Panc1 (cell line): ENCODE results near the gene ATF6B. TPM values are rescaled to one million over a fixed set of nuclear protein-coding genes. Genes with fewer than 3 reads are reported as not detected.

ENCODE experiments used
- ATAC-seq: fragments of 200-7000 bp; cut with Tn5 transposase; 2 replicates; pipeline ENCODE4 v1.9.1; 2020; ENCODE audit warnings: mild to moderate bottlenecking, moderate library complexity
- BruUV-seq: library from RNA; stranded (reverse); fragments of 400-500 nt; replicated peaks from 2 replicates; lab custom pipeline; 2021; lab: Mats Ljungman, UMichigan
- CTCF ChIA-PET: fragments of 300-600 bp; sonication (Branson Sonifier 250); formaldehyde crosslinking; loops from one replicate; lab custom pipeline; 2022; ENCODE audit warnings: antibody characterized with exemption; lab: Charles Lee
- POLR2A ChIA-PET: fragments of 300-600 bp; sonication (Branson Sonifier 250); formaldehyde crosslinking; loops from one replicate; lab custom pipeline; 2022; ENCODE audit warnings: antibody characterized with exemption; lab: Charles Lee
- DNase-seq: peaks from one replicate; pipeline ENCODE4 v3.0.0-alpha.2; 2010; ENCODE audit warnings: low read depth, low spot score
- H3K27ac ChIP-seq: 2 replicates; pipeline ENCODE4 v1.5.1; 2011; ENCODE audit warnings: mild to moderate bottlenecking, low read length, inconsistent platforms
- H3K27me3 ChIP-seq: fragments of 200-500 bp; sonication (Bioruptor generic); 2 replicates; pipeline ENCODE4 v1.6.0; 2014; ENCODE audit warnings: low read length, inconsistent platforms; ENCODE audit not compliant: control insufficient read depth, insufficient read depth
- H3K36me3 ChIP-seq: fragments of 200-500 bp; sonication (Bioruptor generic); 2 replicates; pipeline ENCODE4 v1.5.1; 2014; ENCODE audit warnings: inconsistent platforms, mild to moderate bottlenecking, low read length, moderate library complexity; ENCODE audit not compliant: control insufficient read depth, insufficient read depth
- H3K4me1 ChIP-seq: 2 replicates; pipeline ENCODE4 v1.5.1; 2011; ENCODE audit warnings: inconsistent platforms, mild to moderate bottlenecking, low read length, moderate library complexity; ENCODE audit not compliant: control insufficient read depth, insufficient read depth
- H3K4me3 ChIP-seq, 2 experiments: 2 replicates each; pipeline ENCODE4 v1.5.1; 2011 to 2012; ENCODE audit warnings: low read depth in 2 of 2, low read length in 2 of 2, mild to moderate bottlenecking in 2 of 2, inconsistent platforms in 1 of 2, moderate library complexity in 1 of 2
- H3K9me3 ChIP-seq: fragments of 200-500 bp; sonication (Bioruptor generic); 2 replicates; pipeline ENCODE4 v1.5.1; 2014; ENCODE audit warnings: low read depth, mild to moderate bottlenecking, inconsistent platforms, low read length, moderate library complexity; ENCODE audit not compliant: control insufficient read depth, insufficient read depth
- CTCF ChIP-seq: fragments of 450-650 bp; IDR thresholded peaks from 2 replicates; pipeline ENCODE4 v1.5.1; 2017; ENCODE audit warnings: mild to moderate bottlenecking
- POLR2AphosphoS5 ChIP-seq: IDR thresholded peaks from 2 replicates; pipeline ENCODE4 v1.6.1; 2012; ENCODE audit warnings: mild to moderate bottlenecking, low read depth, low read length, moderate library complexity
- REST ChIP-seq, 2 experiments: IDR thresholded peaks; 2 replicates each; pipeline ENCODE4 v1.6.1; 2011 to 2012; ENCODE audit warnings: low read depth in 2 of 2, control low read depth in 1 of 2, low read length in 1 of 2, mild to moderate bottlenecking in 1 of 2, moderate library complexity in 1 of 2; ENCODE audit not compliant: insufficient read depth in 1 of 2
- SIN3A ChIP-seq: IDR thresholded peaks from 2 replicates; pipeline ENCODE4 v1.6.1; 2012; ENCODE audit warnings: low read depth, mild to moderate bottlenecking, low read length, moderate library complexity, borderline replicate concordance; ENCODE audit not compliant: insufficient read depth
- TCF7L2 ChIP-seq: IDR thresholded peaks from 2 replicates; pipeline ENCODE4 v1.6.1; 2011; ENCODE audit warnings: mild to moderate bottlenecking, low read depth, low read length, inconsistent platforms
- in situ Hi-C: cut with HindIII; loops from 2 replicates; pipeline ENCODE4 v1.10.0; 2016; ENCODE audit warnings: low sequenced_read_pairs, low pct_unique_long_range_greater_than_20kb
- intact Hi-C: fragments of 100-400 bp; cut with micrococcal nuclease; formaldehyde crosslinking; loops from one replicate; pipeline ENCODE4 v1.10.0; 2022; ENCODE audit not compliant: unreplicated experiment
- total RNA-seq: library from RNA; stranded (reverse); gene quantifications from one replicate; pipeline ENCODE4 v1.2.1, GENCODE V29; 2021; ENCODE audit not compliant: unreplicated experiment

Gene ATF6B
- total RNA-seq, 1 experiment from 2014 or later, result 127 TPM

- POLR2A ChIA-PET, result interaction anchor here (0.5 to 0.9 kb wide), 5 partner anchors 20 to 398 kb away, joined by 3 to 8 read pairs (median 3); partner anchors contain the start of gene FKBPL
- peak within 1 kb of the TSS; percentile 84 for H3K27ac ChIP-seq
- no TSS peak for BruUV-seq
Measured at GRCh38 chr6:32151863-32152768, 24.1 kb upstream of the ATF6B start, which contains the start of gene PRRT1. TSS of gene PRRT1 (minus strand) at chr6:32151939. CDS start at chr6:32151827, 112 bp downstream.

More at GRCh38 chr6:32151863-32152768, 24.1 kb upstream of the ATF6B start, which contains the start of gene PRRT1:
- Histone ChIP-seq H3K9me3 (no peaks in the 10 kb centered on the region), H3K4me3 (peak within 1 kb of the TSS; percentile 81 to 96), H3K27me3 (no peaks in the 10 kb centered on the region), H3K36me3 (no peaks in the 10 kb centered on the region; the same call in 1 of the 2 replicates), H3K4me1 (peaks cover 21% of the 10 kb centered on the region)
- in situ Hi-C loops (no loop called here), intact Hi-C loops (loop anchor here (2.0 kb wide), 1 partner anchor 33 kb away; no protein-coding TSS in a partner anchor)
- ATAC-seq (no peak), DNase-seq (no peak)
- TF ChIP-seq CTCF (no peak), REST (IDR thresholded peaks at IDR 0.05; ENCODE audit: insufficient read depth in 1 of 2, low read depth in 2 of 2, low read length in 1 of 2) (no peak), POLR2AphosphoS5 (no peak), SIN3A (no peak), TCF7L2 (no peak)
- CTCF ChIA-PET, result interaction anchor here (0.5 to 0.6 kb wide), 2 partner anchors 32 to 69 kb away, joined by 3 to 5 read pairs; no protein-coding TSS in a partner anchor
